Stimulated activated CD8-positive, alpha-beta memory T cell treated with anti-CD3 and anti-CD28 coated beads, Interleukin-2, amount 100 ng/mL, for 48 hours (primary cell): ENCODE data around the gene WDR4.
A peak's percentile ranks its signal among the peaks of the same experiment; 100 is the strongest.
"Not testable (repeated sequence)": the region's sequence is repeated elsewhere in the genome, so short reads cannot be mapped to it uniquely, and the experiment has no call there.

Source experiments
- DNase-seq, 2 donors: peaks; one replicate each; pipeline ENCODE4 v3.0.0-alpha.2; 2020; ENCODE audit warnings: low read depth in 2 of 2

Gene WDR4

GRCh38 chr21:42878993-42879787, at the start of gene WDR4:
Gene WDR4 (minus strand): TSS chr21:42879539. CDS start chr21:42879495, 44 bp downstream.
- DNase-seq = peak; percentile 96 to 98

- DNase-seq = not testable (repeated sequence)
Measured at GRCh38 chr21:42927474-42928200, 48.3 kb upstream of the WDR4 start.

- no peak for DNase-seq
Measured at GRCh38 chr21:42925114-42925926, 46.0 kb upstream of the WDR4 start, which contains the start of gene ERVH48-1. Gene ERVH48-1 (minus strand): TSS chr21:42925630. CDS start chr21:42919006, 6,624 bp downstream.

GRCh38 chr21:42924433-42924751, 45.1 kb upstream of the WDR4 start:
- DNase-seq = no peak

GRCh38 chr21:42923553-42924432, 44.5 kb upstream of the WDR4 start:
- peak; percentile 34 to 58 for DNase-seq

GRCh38 chr21:42922918-42923317, 43.6 kb upstream of the WDR4 start:
- no peak for DNase-seq

- DNase-seq = no peak
Measured at GRCh38 chr21:42921927-42922326, 42.6 kb upstream of the WDR4 start.

GRCh38 chr21:42918291-42918690, 39.0 kb upstream of the WDR4 start:
- no peak for DNase-seq

- no peak for DNase-seq
Measured at GRCh38 chr21:42913476-42913875, 34.1 kb upstream of the WDR4 start.

GRCh38 chr21:42911920-42912319, 32.6 kb upstream of the WDR4 start:
- not testable (repeated sequence) for DNase-seq

GRCh38 chr21:42908484-42908883, 29.1 kb upstream of the WDR4 start:
- not testable (repeated sequence) for DNase-seq

GRCh38 chr21:42906233-42906632, 26.9 kb upstream of the WDR4 start:
- DNase-seq = no peak

- no peak for DNase-seq
Measured at GRCh38 chr21:42905195-42905594, 25.9 kb upstream of the WDR4 start.

- DNase-seq = no peak
Measured at GRCh38 chr21:42903817-42904216, 24.5 kb upstream of the WDR4 start.

GRCh38 chr21:42900446-42900845, 21.1 kb upstream of the WDR4 start:
- no peak for DNase-seq

- peak; percentile 100 for DNase-seq
Measured at GRCh38 chr21:42892931-42893755, 13.8 kb upstream of the WDR4 start, which contains the start of gene NDUFV3. Gene NDUFV3 (plus strand): TSS chr21:42893309. CDS start chr21:42893334, 25 bp downstream.

GRCh38 chr21:42892582-42892930, 13.2 kb upstream of the WDR4 start:
- no peak for DNase-seq

- no peak for DNase-seq
Measured at GRCh38 chr21:42887326-42887725, 8.0 kb upstream of the WDR4 start.

- no peak for DNase-seq
Measured at GRCh38 chr21:42883921-42884320, 4.6 kb upstream of the WDR4 start.

- no peak for DNase-seq
Measured at GRCh38 chr21:42880352-42880751, 1.0 kb upstream of the WDR4 start.

- no peak for DNase-seq
Measured at GRCh38 chr21:42878678-42878992, 704 bp downstream of the WDR4 start.
